DMS114 treated with DMSO at 0.1 percent for 48 hours (cell line): ENCODE results near the gene CELF1.
A peak's percentile ranks its signal among the peaks of the same experiment; 100 is the strongest.

Source experiments
- DNase-seq: peaks from one replicate; lab custom pipeline; 2025; ENCODE audit not compliant: unreplicated experiment; lab: John Stamatoyannopoulos, UW

CELF1 gene

GRCh38 chr11:47488674-47489394, 64.1 kb downstream of the CELF1 start:
- no peak for DNase-seq

- DNase-seq, result no peak
Measured at GRCh38 chr11:47488111-47488510, 64.8 kb downstream of the CELF1 start.

GRCh38 chr11:47487421-47487820, 65.5 kb downstream of the CELF1 start:
- DNase-seq, result no peak

- no peak for DNase-seq
Measured at GRCh38 chr11:47485107-47485506, 67.8 kb downstream of the CELF1 start.

GRCh38 chr11:47483457-47483856, 69.5 kb downstream of the CELF1 start:
- DNase-seq, result no peak

- DNase-seq, result no peak
Measured at GRCh38 chr11:47480762-47481161, 72.2 kb downstream of the CELF1 start.

- DNase-seq, result no peak
Measured at GRCh38 chr11:47478651-47479329, 74.1 kb downstream of the CELF1 start.

- no peak for DNase-seq
Measured at GRCh38 chr11:47477753-47478152, 75.2 kb downstream of the CELF1 start.

GRCh38 chr11:47477323-47477722, 75.6 kb downstream of the CELF1 start:
- no peak for DNase-seq

GRCh38 chr11:47470671-47471070, 82.3 kb downstream of the CELF1 start:
- no peak for DNase-seq

- DNase-seq, result no peak
Measured at GRCh38 chr11:47469361-47470179, 83.4 kb downstream of the CELF1 start.

GRCh38 chr11:47468598-47469214, 84.2 kb downstream of the CELF1 start:
- no peak for DNase-seq

GRCh38 chr11:47467357-47467756, 85.6 kb downstream of the CELF1 start:
- DNase-seq, result no peak

- DNase-seq, result no peak
Measured at GRCh38 chr11:47466701-47467250, 86.2 kb downstream of the CELF1 start.

- no peak for DNase-seq
Measured at GRCh38 chr11:47466201-47466600, 86.7 kb downstream of the CELF1 start.

GRCh38 chr11:47464483-47464882, 88.4 kb downstream of the CELF1 start:
- no peak for DNase-seq

- no peak for DNase-seq
Measured at GRCh38 chr11:47461876-47462275, 91.1 kb downstream of the CELF1 start.

GRCh38 chr11:47460571-47461235, 92.2 kb downstream of the CELF1 start:
- no peak for DNase-seq

GRCh38 chr11:47454258-47454671, 98.7 kb downstream of the CELF1 start:
- peak; percentile 69 for DNase-seq

- no peak for DNase-seq
Measured at GRCh38 chr11:47453365-47453764, 99.6 kb downstream of the CELF1 start.

GRCh38 chr11:47451990-47452389, 100.9 kb downstream of the CELF1 start:
- no peak for DNase-seq
